Liver (tissue), 9 donors: ENCODE results near the gene LGALS7B. TPM values are rescaled to one million over a fixed set of nuclear protein-coding genes. Genes with fewer than 3 reads are reported as not detected.

Experiments used
- DNase-seq: peaks from one replicate; pipeline ENCODE4 v3.0.0-alpha.2; 2017; ENCODE audit warnings: low spot score
- H3K27ac ChIP-seq, 2 donors: one replicate each; pipeline ENCODE4 v1.7.0; 2013; ENCODE audit warnings: inconsistent platforms in 2 of 2, low read length in 2 of 2, control low read depth in 1 of 2, low read depth in 1 of 2, mild to moderate bottlenecking in 1 of 2
- H3K27me3 ChIP-seq, 4 donors: one replicate each; pipeline versions ENCODE4 v1.6.1 to v1.7.0; 2013; ENCODE audit warnings: low read length in 3 of 4, inconsistent platforms in 1 of 4, mild to moderate bottlenecking in 1 of 4, moderate library complexity in 1 of 4; ENCODE audit not compliant: control insufficient read depth in 4 of 4, insufficient read depth in 4 of 4
- H3K36me3 ChIP-seq, 4 donors: one replicate each; pipeline versions ENCODE4 v1.6.1 to v1.7.0; 2013; ENCODE audit warnings: low read length in 3 of 4, mild to moderate bottlenecking in 3 of 4, low read depth in 1 of 4, moderate library complexity in 1 of 4; ENCODE audit not compliant: control insufficient read depth in 4 of 4, insufficient read depth in 3 of 4
- H3K4me1 ChIP-seq, 4 donors: one replicate each; pipeline versions ENCODE4 v1.6.1 to v1.7.0; 2013; ENCODE audit warnings: low read length in 3 of 4, mild to moderate bottlenecking in 3 of 4, moderate library complexity in 1 of 4; ENCODE audit not compliant: control insufficient read depth in 4 of 4, insufficient read depth in 4 of 4
- H3K4me3 ChIP-seq, 3 donors: one replicate each; pipeline versions ENCODE4 v1.6.1 to v1.7.0; 2013; ENCODE audit warnings: low read length in 3 of 3, control low read depth in 1 of 3, low read depth in 1 of 3, mild to moderate bottlenecking in 1 of 3
- H3K9ac ChIP-seq, 2 donors: one replicate each; pipeline ENCODE4 v1.7.0; 2013; ENCODE audit warnings: low read length in 2 of 2, mild to moderate bottlenecking in 2 of 2, moderate library complexity in 2 of 2, control low read depth in 1 of 2, low read depth in 1 of 2
- H3K9me3 ChIP-seq, 4 donors: one replicate each; pipeline versions ENCODE4 v1.6.1 to v1.7.0; 2013; ENCODE audit warnings: low read length in 3 of 4; ENCODE audit not compliant: control insufficient read depth in 4 of 4
- ATF3 ChIP-seq: IDR thresholded peaks from 2 replicates; pipeline ENCODE4 v1.6.1; 2016; ENCODE audit warnings: antibody characterized with exemption
- CTCF ChIP-seq: fragments of 150-350 bp; IDR thresholded peaks from 2 replicates; pipeline ENCODE4 v1.5.1; 2017; ENCODE audit warnings: improper control_type of control experiment, low read depth, low read length; ENCODE audit not compliant: missing input control
- EGR1 ChIP-seq, 2 donors: IDR thresholded peaks; 2 replicates each; pipeline ENCODE4 v1.6.1; 2016 to 2018; ENCODE audit warnings: antibody characterized with exemption in 2 of 2, low read depth in 2 of 2
- FOXA1 ChIP-seq: IDR thresholded peaks from 2 replicates; pipeline ENCODE4 v1.6.1; 2016; ENCODE audit warnings: antibody characterized with exemption
- FOXA2 ChIP-seq: IDR thresholded peaks from 2 replicates; pipeline ENCODE4 v1.6.1; 2016; ENCODE audit warnings: antibody characterized with exemption
- GABPA ChIP-seq, 2 donors: IDR thresholded peaks in 1 of 2; conservative IDR thresholded peaks in 1 of 2; 2 replicates each; pipeline ENCODE4 v1.6.1; 2016; ENCODE audit warnings: antibody characterized with exemption in 2 of 2, mild to moderate bottlenecking in 1 of 2, moderate library complexity in 1 of 2
- HNF4A ChIP-seq, 2 donors: conservative IDR thresholded peaks; 2 replicates each; pipeline ENCODE4 v1.6.1; 2016; ENCODE audit warnings: antibody characterized with exemption in 2 of 2, mild to moderate bottlenecking in 2 of 2
- HNF4G ChIP-seq: IDR thresholded peaks from 2 replicates; pipeline ENCODE4 v1.6.1; 2016; ENCODE audit warnings: antibody characterized with exemption
- JUND ChIP-seq, 2 donors: IDR thresholded peaks; 2 replicates each; pipeline ENCODE4 v1.6.1; 2016; ENCODE audit warnings: antibody characterized with exemption in 2 of 2
- MAX ChIP-seq: IDR thresholded peaks from 2 replicates; pipeline ENCODE4 v1.6.1; 2016; ENCODE audit warnings: antibody characterized with exemption
- NR2F2 ChIP-seq: IDR thresholded peaks from 2 replicates; pipeline ENCODE4 v1.6.1; 2016; ENCODE audit warnings: antibody characterized with exemption
- RAD21 ChIP-seq, 2 donors: IDR thresholded peaks; 2 replicates each; pipeline ENCODE4 v1.6.1; 2016; ENCODE audit warnings: antibody characterized with exemption in 2 of 2, mild to moderate bottlenecking in 2 of 2
- REST ChIP-seq: IDR thresholded peaks from 2 replicates; pipeline ENCODE4 v1.6.1; 2016; ENCODE audit warnings: antibody characterized with exemption, mild to moderate bottlenecking
- RXRA ChIP-seq, 2 donors: IDR thresholded peaks; 2 replicates each; pipeline ENCODE4 v1.6.1; 2017 to 2018; ENCODE audit warnings: antibody characterized with exemption in 2 of 2, mild to moderate bottlenecking in 1 of 2
- SP1 ChIP-seq: IDR thresholded peaks from 2 replicates; pipeline ENCODE4 v1.6.1; 2018; ENCODE audit warnings: antibody characterized with exemption, mild to moderate bottlenecking
- TAF1 ChIP-seq: conservative IDR thresholded peaks from 2 replicates; pipeline ENCODE4 v1.6.1; 2016; ENCODE audit warnings: antibody characterized with exemption, mild to moderate bottlenecking
- YY1 ChIP-seq: IDR thresholded peaks from 2 replicates; pipeline ENCODE4 v1.6.1; 2016; ENCODE audit warnings: antibody characterized with exemption, mild to moderate bottlenecking
- WGBS: extraction: QIAGEN DNeasy Blood & Tissue Kit; methylation state at CpG from one replicate; pipeline ENCODE4 v1.1.7; 2013; 5-methylcytosine and 5-hydroxymethylcytosine counted together
- polyA plus RNA-seq, 2 donors: library from polyadenylated mRNA; stranded (reverse) in 1 of 2; unstranded in 1 of 2; fragments of 200-250 nt in 1 of 2; fragments of >200 nt in 1 of 2; fragmentation: Nextera tagmentation in 1 of 2; extraction: Ambion mirVana in 1 of 2; gene quantifications; one replicate each; pipeline versions ENCODE4 v1.2.1 to v1.2.3, GENCODE V29; 2013 to 2015
- total RNA-seq, 2 donors: library from RNA; depleted of rRNA; stranded (reverse); fragments of >200 nt; gene quantifications; one replicate each; pipeline ENCODE4 v1.2.3, GENCODE V29; 2014
- donor health status: healthy.
- donor health status: healthy.
- donor health status: healthy.
- donor health status: healthy.
- donor health status: healthy.

The LGALS7B gene
- total RNA-seq (not detected), polyA plus RNA-seq (under 1 TPM in 1 of 2 donors, not detected in 1; 0.36 TPM)

GRCh38 chr19:38788478-38789243 is at the start of gene LGALS7B:
TSS of gene LGALS7B (plus strand) at chr19:38789200. CDS start at chr19:38789227, 27 bp downstream.
- H3K36me3 ChIP-seq: no peaks in the 10 kb centered on the region
- DNase-seq: no peak
- H3K9me3 ChIP-seq: no peaks in the 10 kb centered on the region
- TF ChIP-seq MAX: no peak
- no peak for TF ChIP-seq TAF1
- no peak for TF ChIP-seq HNF4A (conservative IDR thresholded peaks at IDR 0.05)
- TF ChIP-seq JUND (IDR thresholded peaks at IDR 0.05): no peak
- TF ChIP-seq HNF4G: no peak
- no peak for TF ChIP-seq SP1
- TF ChIP-seq FOXA1: no peak
- TF ChIP-seq RAD21 (IDR thresholded peaks at IDR 0.05): no peak
- TF ChIP-seq GABPA (IDR thresholded peaks at IDR 0.05 in 1 of 2, conservative IDR thresholded peaks at IDR 0.05 in 1 of 2): no peak
- no peak for TF ChIP-seq EGR1 (IDR thresholded peaks at IDR 0.05; ENCODE audit: low read depth in 2 of 2)
- no peak for TF ChIP-seq CTCF
- no peak within 1 kb of the TSS for H3K27ac ChIP-seq
- no peak within 1 kb of the TSS for H3K9ac ChIP-seq
- H3K4me1 ChIP-seq: peaks cover 0 to 6% (median 2%) of the 10 kb centered on the region in 4 donors
- no peaks in the 10 kb centered on the region for H3K27me3 ChIP-seq
- H3K4me3 ChIP-seq: no peak within 1 kb of the TSS
- 88% methylated on average over 13 of the region's 17 CpGs for WGBS

- Histone ChIP-seq H3K9me3 (no peaks in the 10 kb centered on the region), H3K4me1 (peaks cover 0 to 3% (median 1%) of the 10 kb centered on the region in 4 donors), H3K4me3 (no peak overlapping the region), H3K9ac (no peak overlapping the region), H3K27ac (no peak overlapping the region), H3K27me3 (no peaks in the 10 kb centered on the region), H3K36me3 (no peaks in the 10 kb centered on the region)
- TF ChIP-seq ATF3 (no peak), REST (no peak), NR2F2 (no peak), HNF4G (no peak), SP1 (no peak), CTCF (no peak), YY1 (no peak), EGR1 (IDR thresholded peaks at IDR 0.05; ENCODE audit: low read depth in 2 of 2) (no peak), FOXA1 (no peak), RXRA (IDR thresholded peaks at IDR 0.05) (no peak), GABPA (IDR thresholded peaks at IDR 0.05 in 1 of 2, conservative IDR thresholded peaks at IDR 0.05 in 1 of 2) (no peak), TAF1 (no peak), FOXA2 (no peak)
- DNase-seq: no peak
- 86% methylated on average over 16 of the region's 16 CpGs for WGBS
Observed at GRCh38 chr19:38739440-38740256, 49.4 kb upstream of the LGALS7B start.
